ENCODE measurements around the gene BTN2A1.
A peak's percentile ranks its signal among the peaks of the same experiment; 100 is the strongest.
"Not testable (repeated sequence)": the region's sequence is repeated elsewhere in the genome, so short reads cannot be mapped to it uniquely, and the experiment has no call there.

BTN2A1 gene

GRCh38 chr6:26491604-26492003, 33.8 kb downstream of the BTN2A1 start:
- DNase-seq (ENCODE audit: low read depth in 3 of 3, low spot score in 1 of 3): no peak

- no peak for DNase-seq (ENCODE audit: low read depth in 3 of 3, low spot score in 1 of 3)
Observed at GRCh38 chr6:26493258-26493657, 35.5 kb downstream of the BTN2A1 start.

GRCh38 chr6:26494117-26494516, 36.4 kb downstream of the BTN2A1 start:
- no peak for DNase-seq (ENCODE audit: low read depth in 3 of 3, low spot score in 1 of 3)

- DNase-seq (ENCODE audit: low read depth in 3 of 3, low spot score in 1 of 3): no peak
Observed at GRCh38 chr6:26495281-26495680, 37.5 kb downstream of the BTN2A1 start.

GRCh38 chr6:26497610-26498009, 39.9 kb downstream of the BTN2A1 start:
- no peak for DNase-seq (ENCODE audit: low read depth in 3 of 3, low spot score in 1 of 3)

GRCh38 chr6:26500102-26500501, 42.3 kb downstream of the BTN2A1 start, which contains the start of gene BTN1A1:
BTN1A1 (plus strand) TSS chr6:26500303; CDS start chr6:26501287, 984 bp downstream.
- no peak for DNase-seq (ENCODE audit: low read depth in 3 of 3, low spot score in 1 of 3)

- DNase-seq (ENCODE audit: low read depth in 3 of 3, low spot score in 1 of 3): peak in 1 of 3 donors; percentile 8
Observed at GRCh38 chr6:26501482-26501986, 43.8 kb downstream of the BTN2A1 start.

- no peak for DNase-seq (ENCODE audit: low read depth in 3 of 3, low spot score in 1 of 3)
Observed at GRCh38 chr6:26502165-26502564, 44.4 kb downstream of the BTN2A1 start.

GRCh38 chr6:26502626-26503025, 44.9 kb downstream of the BTN2A1 start:
- no peak for DNase-seq (ENCODE audit: low read depth in 3 of 3, low spot score in 1 of 3)

- DNase-seq (ENCODE audit: low read depth in 3 of 3, low spot score in 1 of 3): no peak
Observed at GRCh38 chr6:26507658-26508057, 49.9 kb downstream of the BTN2A1 start.

GRCh38 chr6:26511033-26511432, 53.3 kb downstream of the BTN2A1 start:
- not testable (repeated sequence) for DNase-seq (ENCODE audit: low read depth in 3 of 3, low spot score in 1 of 3)

GRCh38 chr6:26514984-26515383, 57.2 kb downstream of the BTN2A1 start:
- no peak for DNase-seq (ENCODE audit: low read depth in 3 of 3, low spot score in 1 of 3)

- DNase-seq (ENCODE audit: low read depth in 3 of 3, low spot score in 1 of 3): no peak
Observed at GRCh38 chr6:26516481-26517427, 59.0 kb downstream of the BTN2A1 start.

Data from stimulated activated CD4-positive, alpha-beta T cell treated with anti-CD3 and anti-CD28 coated beads, TNF-alpha, amount 100 ng/mL, for 1 hour (primary cell).